PFSK-1 (cell line): ENCODE measurements around the gene ZNF831.

Experiments
- FOXP2 ChIP-seq: optimal IDR thresholded peaks from 2 replicates; pipeline ENCODE3; 2011; ENCODE audit warnings: borderline replicate concordance, control low read depth, inconsistent platforms; ENCODE audit not compliant: insufficient read depth; ENCODE audit errors: extremely low read length, extremely low read depth
- POLR2AphosphoS5 ChIP-seq: IDR thresholded peaks from 2 replicates; pipeline ENCODE4 v1.6.1; 2012; ENCODE audit warnings: low read depth, mild to moderate bottlenecking, control low read depth, low read length, moderate library complexity
- SIN3A ChIP-seq: IDR thresholded peaks from 2 replicates; pipeline ENCODE4 v1.6.1; 2012; ENCODE audit warnings: mild to moderate bottlenecking, low read length, moderate library complexity, borderline replicate concordance; ENCODE audit not compliant: insufficient read depth
- TAF1 ChIP-seq: IDR thresholded peaks from 2 replicates; pipeline ENCODE4 v1.6.1; 2012; ENCODE audit warnings: low read length, control low read depth, borderline replicate concordance; ENCODE audit not compliant: insufficient read depth
- TF ChIP-seq, protein P1 (sequence below), 2 experiments: IDR thresholded peaks; 2 replicates each; pipeline versions ENCODE4 v1.6.1 to v1.8.0; 2011 to 2012; ENCODE audit warnings: low read depth in 2 of 2, low read length in 2 of 2, control low read depth in 1 of 2, inconsistent platforms in 1 of 2, mild to moderate bottlenecking in 1 of 2, moderate library complexity in 1 of 2; ENCODE audit not compliant: insufficient read depth in 1 of 2

The ZNF831 gene

DNA sequence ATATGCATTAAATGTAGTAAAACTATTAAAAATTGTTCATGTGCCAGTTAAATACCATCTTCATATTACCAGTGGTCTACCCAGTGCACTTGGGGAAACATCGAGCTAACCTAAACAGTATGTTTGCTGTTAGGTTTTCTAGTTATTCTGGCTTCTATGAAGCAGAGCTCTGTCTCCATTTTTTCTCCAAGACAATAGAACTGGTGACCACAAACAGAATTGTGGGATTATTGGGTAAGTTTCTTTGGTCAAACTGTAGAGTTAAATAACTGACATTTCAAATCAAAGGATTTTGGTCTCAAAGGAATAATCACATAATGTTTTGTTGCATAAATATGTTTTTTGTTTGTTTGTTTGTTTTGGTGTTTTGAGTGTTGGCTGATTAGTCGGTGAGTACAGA lies 96.3 kb downstream of the ZNF831 start:
- TF ChIP-seq TAF1 (no peak), SIN3A (no peak), POLR2AphosphoS5 (no peak), FOXP2 (no peak)
- TF ChIP-seq, protein P1, sequence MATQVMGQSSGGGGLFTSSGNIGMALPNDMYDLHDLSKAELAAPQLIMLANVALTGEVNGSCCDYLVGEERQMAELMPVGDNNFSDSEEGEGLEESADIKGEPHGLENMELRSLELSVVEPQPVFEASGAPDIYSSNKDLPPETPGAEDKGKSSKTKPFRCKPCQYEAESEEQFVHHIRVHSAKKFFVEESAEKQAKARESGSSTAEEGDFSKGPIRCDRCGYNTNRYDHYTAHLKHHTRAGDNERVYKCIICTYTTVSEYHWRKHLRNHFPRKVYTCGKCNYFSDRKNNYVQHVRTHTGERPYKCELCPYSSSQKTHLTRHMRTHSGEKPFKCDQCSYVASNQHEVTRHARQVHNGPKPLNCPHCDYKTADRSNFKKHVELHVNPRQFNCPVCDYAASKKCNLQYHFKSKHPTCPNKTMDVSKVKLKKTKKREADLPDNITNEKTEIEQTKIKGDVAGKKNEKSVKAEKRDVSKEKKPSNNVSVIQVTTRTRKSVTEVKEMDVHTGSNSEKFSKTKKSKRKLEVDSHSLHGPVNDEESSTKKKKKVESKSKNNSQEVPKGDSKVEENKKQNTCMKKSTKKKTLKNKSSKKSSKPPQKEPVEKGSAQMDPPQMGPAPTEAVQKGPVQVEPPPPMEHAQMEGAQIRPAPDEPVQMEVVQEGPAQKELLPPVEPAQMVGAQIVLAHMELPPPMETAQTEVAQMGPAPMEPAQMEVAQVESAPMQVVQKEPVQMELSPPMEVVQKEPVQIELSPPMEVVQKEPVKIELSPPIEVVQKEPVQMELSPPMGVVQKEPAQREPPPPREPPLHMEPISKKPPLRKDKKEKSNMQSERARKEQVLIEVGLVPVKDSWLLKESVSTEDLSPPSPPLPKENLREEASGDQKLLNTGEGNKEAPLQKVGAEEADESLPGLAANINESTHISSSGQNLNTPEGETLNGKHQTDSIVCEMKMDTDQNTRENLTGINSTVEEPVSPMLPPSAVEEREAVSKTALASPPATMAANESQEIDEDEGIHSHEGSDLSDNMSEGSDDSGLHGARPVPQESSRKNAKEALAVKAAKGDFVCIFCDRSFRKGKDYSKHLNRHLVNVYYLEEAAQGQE (IDR thresholded peaks at IDR 0.05; ENCODE audit: insufficient read depth in 1 of 2, low read depth in 2 of 2, low read length in 2 of 2) = no peak

DNA sequence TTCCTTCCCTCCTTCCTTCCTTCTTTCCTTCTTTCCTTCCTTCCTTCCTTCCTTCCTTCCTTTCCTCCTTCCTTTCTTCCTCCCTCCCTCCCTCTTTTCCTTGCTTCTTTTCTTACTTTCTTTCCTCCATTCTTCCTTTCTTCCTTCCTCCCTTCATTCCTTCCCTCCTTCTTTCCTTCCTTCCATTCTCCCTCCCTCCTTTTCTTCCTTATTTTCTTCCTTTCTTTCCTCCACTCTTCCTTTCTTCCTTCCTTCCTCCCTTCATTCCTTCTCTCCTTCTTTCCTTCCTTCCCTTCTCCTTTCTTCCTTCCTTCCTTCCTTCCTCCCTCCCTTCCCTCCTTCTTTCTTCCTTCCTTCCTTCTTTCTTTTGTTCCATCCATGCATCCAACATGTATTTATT lies 101.7 kb downstream of the ZNF831 start:
- no peak for TF ChIP-seq SIN3A
- no peak for TF ChIP-seq FOXP2
- no peak for TF ChIP-seq POLR2AphosphoS5
- TF ChIP-seq, protein P1 (IDR thresholded peaks at IDR 0.05; ENCODE audit: insufficient read depth in 1 of 2, low read depth in 2 of 2, low read length in 2 of 2) = no peak

DNA sequence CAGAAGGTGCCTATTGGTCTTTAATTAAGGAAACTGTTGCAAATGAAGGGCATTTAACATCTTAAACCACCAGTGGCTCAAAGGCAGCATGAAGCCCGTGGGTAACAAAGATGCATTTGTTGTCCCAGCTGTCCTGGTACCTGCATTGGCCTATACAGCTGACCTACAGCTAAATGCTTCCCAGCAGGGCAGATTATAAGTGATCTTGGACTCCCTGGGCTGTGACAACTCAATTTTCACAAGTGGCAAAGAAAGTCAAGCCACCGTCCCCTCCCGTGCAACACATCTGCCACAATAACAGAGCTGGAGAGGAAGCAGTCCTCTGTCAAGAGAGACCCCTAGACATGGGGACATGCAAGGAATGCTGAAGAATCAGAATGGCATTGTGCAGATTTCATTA lies 105.2 kb downstream of the ZNF831 start:
- TF ChIP-seq POLR2AphosphoS5 (no peak), TAF1 (no peak), FOXP2 (no peak), SIN3A (no peak)
- TF ChIP-seq, protein P1 (IDR thresholded peaks at IDR 0.05; ENCODE audit: insufficient read depth in 1 of 2, low read depth in 2 of 2, low read length in 2 of 2) = no peak

DNA sequence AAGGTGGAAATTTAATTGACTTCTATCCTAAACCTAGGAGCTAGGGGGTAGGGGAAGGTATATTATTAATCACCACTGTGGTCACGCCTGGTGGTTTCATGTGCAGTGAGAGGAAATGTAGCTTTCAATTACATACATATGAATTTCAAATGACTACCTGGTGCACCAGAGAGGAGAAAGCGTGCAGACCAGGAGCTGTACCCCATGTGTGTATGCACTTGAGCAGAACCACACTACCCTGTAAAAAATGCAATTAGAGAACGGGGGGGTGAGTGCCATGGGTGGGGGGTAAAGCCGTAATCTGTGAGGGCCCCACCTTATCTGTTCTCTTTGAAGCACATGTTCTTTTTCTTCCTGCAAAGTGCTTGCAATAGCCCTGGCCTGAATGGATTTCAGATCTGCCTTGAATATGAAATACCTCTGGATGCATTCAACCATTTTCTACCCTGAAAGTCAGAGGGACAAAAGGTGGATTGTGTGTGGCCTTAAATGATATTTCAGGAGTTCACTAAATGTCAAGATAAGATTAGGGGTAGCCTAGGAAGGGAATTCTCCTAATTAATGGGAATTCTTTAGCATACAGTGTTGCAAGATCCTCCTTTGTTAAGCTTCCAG lies 105.9 kb downstream of the ZNF831 start:
- TF ChIP-seq SIN3A = no peak
- TF ChIP-seq, protein P1 (IDR thresholded peaks at IDR 0.05; ENCODE audit: insufficient read depth in 1 of 2, low read depth in 2 of 2, low read length in 2 of 2) = no peak
- TF ChIP-seq FOXP2 = no peak
- TF ChIP-seq POLR2AphosphoS5 = no peak
- no peak for TF ChIP-seq TAF1

DNA sequence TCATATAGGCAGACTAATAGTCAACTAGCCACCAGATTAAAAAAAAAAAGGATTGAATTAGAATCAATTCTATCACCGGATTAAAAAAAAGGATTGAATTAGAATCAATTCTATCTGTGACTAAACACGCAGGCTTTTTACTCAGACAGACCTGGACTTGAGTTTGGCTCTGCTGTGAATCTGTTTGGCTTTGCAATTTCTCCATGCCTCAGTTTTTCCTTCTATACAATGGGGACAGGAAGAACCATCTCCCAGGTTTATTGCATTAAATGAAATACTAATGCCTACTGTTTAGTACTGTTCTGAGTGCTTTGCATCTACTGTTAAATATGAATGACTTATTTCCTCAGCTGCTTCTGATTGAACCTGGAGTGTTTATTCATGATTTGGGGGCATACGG lies 106.8 kb downstream of the ZNF831 start:
- TF ChIP-seq, protein P1 (IDR thresholded peaks at IDR 0.05; ENCODE audit: insufficient read depth in 1 of 2, low read depth in 2 of 2, low read length in 2 of 2) = no peak
- no peak for TF ChIP-seq FOXP2
- no peak for TF ChIP-seq TAF1
- TF ChIP-seq POLR2AphosphoS5 = no peak
- no peak for TF ChIP-seq SIN3A
